H9 (cell line): Measurements from ENCODE around the gene ING5. TPM values are rescaled to one million over a fixed set of nuclear protein-coding genes. Genes with fewer than 3 reads are reported as not detected.

Experiments used
- DNase-seq: peaks from one replicate; pipeline ENCODE4 v3.0.0-alpha.2; 2017
- H2AFZ ChIP-seq: one replicate; pipeline ENCODE4 v1.6.1; 2013; ENCODE audit warnings: mild to moderate bottlenecking, low read length, control low read depth, moderate library complexity
- H2AK5ac ChIP-seq: 2 replicates; pipeline ENCODE4 v1.6.1; 2013; ENCODE audit warnings: low read length, control low read depth, mixed read lengths; ENCODE audit not compliant: insufficient read length
- H2BK120ac ChIP-seq: one replicate; pipeline ENCODE4 v1.6.1; 2013; ENCODE audit warnings: low read depth, mild to moderate bottlenecking, low read length, control low read depth, inconsistent platforms; ENCODE audit not compliant: poor library complexity, severe bottlenecking
- H2BK12ac ChIP-seq: 2 replicates; pipeline ENCODE4 v1.6.1; 2013; ENCODE audit warnings: low read length, control low read depth, mixed read lengths, low read depth; ENCODE audit not compliant: insufficient read length
- H2BK15ac ChIP-seq: 2 replicates; pipeline ENCODE4 v1.6.1; 2013; ENCODE audit warnings: low read depth, low read length, control low read depth
- H2BK20ac ChIP-seq: one replicate; pipeline ENCODE4 v1.6.1; 2013; ENCODE audit warnings: low read depth, mild to moderate bottlenecking, low read length, control low read depth, inconsistent platforms; ENCODE audit not compliant: poor library complexity, severe bottlenecking
- H2BK5ac ChIP-seq: 2 replicates; pipeline ENCODE4 v1.6.1; 2013; ENCODE audit warnings: low read length, control low read depth, mixed read lengths; ENCODE audit not compliant: insufficient read length
- H3K14ac ChIP-seq: 2 replicates; pipeline ENCODE4 v1.6.1; 2013; ENCODE audit warnings: low read length, control low read depth; ENCODE audit not compliant: insufficient read depth
- H3K18ac ChIP-seq: 2 replicates; pipeline ENCODE4 v1.6.1; 2013; ENCODE audit warnings: low read depth, mild to moderate bottlenecking, mixed read lengths, low read length, control low read depth; ENCODE audit not compliant: insufficient read length
- H3K23ac ChIP-seq: 2 replicates; pipeline ENCODE4 v1.6.1; 2013; ENCODE audit warnings: low read length, control low read depth, mixed read lengths, low read depth; ENCODE audit not compliant: insufficient read length
- H3K23me2 ChIP-seq: 2 replicates; pipeline ENCODE4 v1.6.1; 2013; ENCODE audit warnings: low read depth, mild to moderate bottlenecking, mixed read lengths, low read length, control low read depth; ENCODE audit not compliant: insufficient read length, poor library complexity, severe bottlenecking
- H3K27ac ChIP-seq: 2 replicates; pipeline ENCODE4 v1.5.1; 2013; ENCODE audit warnings: low read length, control low read depth, mixed read lengths, low read depth; ENCODE audit not compliant: insufficient read length
- H3K27me3 ChIP-seq: 2 replicates; pipeline ENCODE4 v1.6.1; 2013; ENCODE audit warnings: low read length, control low read depth, inconsistent platforms; ENCODE audit not compliant: insufficient read depth
- H3K4ac ChIP-seq: 2 replicates; pipeline ENCODE4 v1.6.1; 2013; ENCODE audit warnings: low read depth, mild to moderate bottlenecking, control low read depth, inconsistent platforms, low read length, moderate library complexity
- H3K4me1 ChIP-seq: 2 replicates; pipeline ENCODE4 v1.6.1; 2013; ENCODE audit warnings: low read length, control low read depth, inconsistent platforms; ENCODE audit not compliant: insufficient read depth
- H3K4me2 ChIP-seq: 2 replicates; pipeline ENCODE4 v1.6.1; 2013; ENCODE audit warnings: low read length, control low read depth, mixed read lengths; ENCODE audit not compliant: insufficient read length, insufficient read depth
- H3K56ac ChIP-seq: 2 replicates; pipeline ENCODE4 v1.6.1; 2013; ENCODE audit warnings: low read depth, mild to moderate bottlenecking, mixed read lengths, low read length, control low read depth; ENCODE audit not compliant: insufficient read length
- H3K79me1 ChIP-seq: 2 replicates; pipeline ENCODE4 v1.6.1; 2013; ENCODE audit warnings: low read depth, mild to moderate bottlenecking, moderate library complexity, low read length, control low read depth, inconsistent platforms; ENCODE audit not compliant: insufficient read depth, poor library complexity, severe bottlenecking
- H3K79me2 ChIP-seq: 2 replicates; pipeline ENCODE4 v1.6.1; 2013; ENCODE audit warnings: low read length, control low read depth, inconsistent platforms; ENCODE audit not compliant: insufficient read depth
- H3K9ac ChIP-seq: 2 replicates; pipeline ENCODE4 v1.6.1; 2013; ENCODE audit warnings: low read length, control low read depth, mixed read lengths; ENCODE audit not compliant: insufficient read length; ENCODE audit errors: extremely low read depth
- H3K9me3 ChIP-seq: one replicate; pipeline ENCODE4 v1.6.1; 2013; ENCODE audit warnings: low read depth, low read length, inconsistent platforms; ENCODE audit not compliant: control insufficient read depth
- H3T11ph ChIP-seq: one replicate; pipeline ENCODE4 v1.6.1; 2013; ENCODE audit warnings: mild to moderate bottlenecking, low read length, control low read depth, inconsistent platforms
- H4K20me1 ChIP-seq: one replicate; pipeline ENCODE4 v1.6.1; 2013; ENCODE audit not compliant: control insufficient read depth, insufficient read length, insufficient read depth
- H4K5ac ChIP-seq: 2 replicates; pipeline ENCODE4 v1.6.1; 2013; ENCODE audit warnings: low read depth, mild to moderate bottlenecking, mixed read lengths, low read length, control low read depth; ENCODE audit not compliant: insufficient read length
- H4K8ac ChIP-seq: replicated peaks from 2 replicates; pipeline ENCODE4 v1.6.1; 2013; ENCODE audit warnings: low read length, control low read depth, mixed read lengths, low read depth; ENCODE audit not compliant: insufficient read length
- H4K91ac ChIP-seq: 2 replicates; pipeline ENCODE4 v1.6.1; 2013; ENCODE audit warnings: low read depth, mild to moderate bottlenecking, moderate library complexity, mixed read lengths, low read length, control low read depth; ENCODE audit not compliant: insufficient read length
- H3K27ac Mint-ChIP-seq, 3 experiments: 2 replicates in 2 of 3; 3 replicates in 1 of 3; pipeline ENCODE4 v1.8.0; 2020 to 2021; ENCODE audit warnings: mixed read lengths in 3 of 3, mild to moderate bottlenecking in 1 of 3, moderate library complexity in 1 of 3
- H3K27me3 Mint-ChIP-seq: 2 replicates; pipeline ENCODE4 v1.8.0; 2021; ENCODE audit warnings: low read depth, mild to moderate bottlenecking, moderate library complexity, mixed read lengths
- H3K36me3 Mint-ChIP-seq, 3 experiments: 2 replicates in 2 of 3; 3 replicates in 1 of 3; pipeline ENCODE4 v1.8.0; 2020 to 2021; ENCODE audit warnings: low read depth in 3 of 3, mixed read lengths in 3 of 3; ENCODE audit not compliant: insufficient read depth in 1 of 3
- H3K4me1 Mint-ChIP-seq, 2 experiments: 2 replicates each; pipeline ENCODE4 v1.8.0; 2020; ENCODE audit warnings: mixed read lengths in 2 of 2
- H3K4me3 Mint-ChIP-seq, 2 experiments: 2 replicates in 1 of 2; 3 replicates in 1 of 2; pipeline ENCODE4 v1.8.0; 2020 to 2021; ENCODE audit warnings: mild to moderate bottlenecking in 2 of 2, mixed read lengths in 2 of 2, moderate library complexity in 1 of 2
- H3K9me3 Mint-ChIP-seq, 2 experiments: 2 replicates in 1 of 2; 3 replicates in 1 of 2; pipeline ENCODE4 v1.8.0; 2020; ENCODE audit warnings: mild to moderate bottlenecking in 2 of 2, mixed read lengths in 2 of 2, moderate library complexity in 1 of 2
- WGBS: extraction: QIAGEN DNeasy Blood & Tissue Kit; methylation state at CpG from one replicate; pipeline ENCODE4 v1.1.7; 2013; ENCODE audit warnings: missing lambda C conversion rate, low lambda C conversion rate, mixed read lengths; ENCODE audit not compliant: insufficient read length; ENCODE audit errors: extremely low coverage; 5-methylcytosine and 5-hydroxymethylcytosine counted together
- total RNA-seq: library from RNA; stranded (reverse); gene quantifications from 2 replicates; pipeline ENCODE4 v1.2.1, GENCODE V29; 2021
- TF ChIP-seq, protein P1 (sequence below): fragments of 200-600 bp; sonication (generic); conservative IDR thresholded peaks from 3 replicates; pipeline ENCODE4 v1.8.0; 2021; ENCODE audit warnings: antibody characterized with exemption, mild to moderate bottlenecking

Gene ING5
- total RNA-seq, 1 experiment from 2014 or later, result 66.0 TPM

DNA sequence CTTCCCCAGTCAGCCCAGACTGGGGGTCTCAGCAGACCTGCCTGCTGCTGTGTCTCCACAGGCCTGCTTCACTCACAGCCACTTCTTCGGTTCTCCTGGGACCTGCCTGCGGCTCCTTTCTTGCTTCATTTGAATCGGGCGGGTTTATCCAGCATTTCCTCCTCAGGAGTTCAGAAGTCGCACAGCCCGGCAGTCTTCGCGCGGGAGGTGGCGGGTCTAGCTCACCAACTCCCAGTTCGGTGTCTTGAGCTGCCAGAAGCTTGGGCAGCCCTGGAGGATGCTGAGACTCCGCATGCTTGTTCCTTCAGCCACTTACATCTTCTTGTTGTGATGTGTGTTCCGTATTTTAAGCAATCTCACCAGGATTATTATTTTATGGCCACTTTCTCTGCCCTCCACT is 43.4 kb downstream of the ING5 start:
- Histone ChIP-seq H3K18ac (no peak overlapping the region), H3K14ac (no peak overlapping the region), H4K5ac (no peak overlapping the region), H3K79me1 (no peaks in the 10 kb centered on the region), H3K4ac (no peak overlapping the region), H2BK120ac (no peak overlapping the region), H3K56ac (no peak overlapping the region), H4K20me1 (no peaks in the 10 kb centered on the region), H2BK12ac (no peak overlapping the region), H3K23me2 (no peaks in the 10 kb centered on the region), H2BK15ac (no peak overlapping the region), H3K9ac (no peak overlapping the region), H3K27me3 (no peaks in the 10 kb centered on the region), H3K9me3 (no peaks in the 10 kb centered on the region), H2AK5ac (no peak overlapping the region), H4K91ac (no peak overlapping the region), H3T11ph (no peak overlapping the region), H3K4me2 (no peak overlapping the region), H2BK5ac (no peak overlapping the region), H3K79me2 (no peaks in the 10 kb centered on the region), H4K8ac (no peak overlapping the region), H2AFZ (no peak overlapping the region), H2BK20ac (no peak overlapping the region), H3K27ac (no peak overlapping the region), H3K4me1 (no peaks in the 10 kb centered on the region), H3K23ac (no peak overlapping the region)
- Mint-ChIP-seq H3K36me3 (peaks cover 23 to 39% (median 38%) of the 10 kb centered on the region in 3 experiments; a peak in 6 of 7 replicates), H3K27me3 (no peaks in the 10 kb centered on the region), H3K27ac (no peak overlapping the region; a peak in 1 of 7 replicates), H3K4me3 (no peak overlapping the region), H3K9me3 (no peaks in the 10 kb centered on the region; a peak in 2 of 5 replicates), H3K4me1 (no peaks in the 10 kb centered on the region)
- peak; percentile 24 for DNase-seq
- TF ChIP-seq, protein P1, sequence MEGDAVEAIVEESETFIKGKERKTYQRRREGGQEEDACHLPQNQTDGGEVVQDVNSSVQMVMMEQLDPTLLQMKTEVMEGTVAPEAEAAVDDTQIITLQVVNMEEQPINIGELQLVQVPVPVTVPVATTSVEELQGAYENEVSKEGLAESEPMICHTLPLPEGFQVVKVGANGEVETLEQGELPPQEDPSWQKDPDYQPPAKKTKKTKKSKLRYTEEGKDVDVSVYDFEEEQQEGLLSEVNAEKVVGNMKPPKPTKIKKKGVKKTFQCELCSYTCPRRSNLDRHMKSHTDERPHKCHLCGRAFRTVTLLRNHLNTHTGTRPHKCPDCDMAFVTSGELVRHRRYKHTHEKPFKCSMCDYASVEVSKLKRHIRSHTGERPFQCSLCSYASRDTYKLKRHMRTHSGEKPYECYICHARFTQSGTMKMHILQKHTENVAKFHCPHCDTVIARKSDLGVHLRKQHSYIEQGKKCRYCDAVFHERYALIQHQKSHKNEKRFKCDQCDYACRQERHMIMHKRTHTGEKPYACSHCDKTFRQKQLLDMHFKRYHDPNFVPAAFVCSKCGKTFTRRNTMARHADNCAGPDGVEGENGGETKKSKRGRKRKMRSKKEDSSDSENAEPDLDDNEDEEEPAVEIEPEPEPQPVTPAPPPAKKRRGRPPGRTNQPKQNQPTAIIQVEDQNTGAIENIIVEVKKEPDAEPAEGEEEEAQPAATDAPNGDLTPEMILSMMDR, result no peak
- no CpG with 5 or more reads among the region's 13 CpGs for WGBS
